Astrocyte (in vitro differentiated cells and primary cell): ENCODE results near the gene ATP9A.

ENCODE experiments used
- CTCF ChIP-seq: IDR thresholded peaks from 2 replicates; pipeline ENCODE4 v1.5.1; 2011; ENCODE audit warnings: low read depth, mild to moderate bottlenecking, inconsistent platforms, low read length, moderate library complexity; ENCODE audit not compliant: insufficient read depth
- EZH2 ChIP-seq: IDR thresholded peaks from 2 replicates; pipeline ENCODE4 v1.6.1; 2012; ENCODE audit warnings: mild to moderate bottlenecking, low read length, inconsistent platforms; ENCODE audit not compliant: insufficient read depth

DNA sequence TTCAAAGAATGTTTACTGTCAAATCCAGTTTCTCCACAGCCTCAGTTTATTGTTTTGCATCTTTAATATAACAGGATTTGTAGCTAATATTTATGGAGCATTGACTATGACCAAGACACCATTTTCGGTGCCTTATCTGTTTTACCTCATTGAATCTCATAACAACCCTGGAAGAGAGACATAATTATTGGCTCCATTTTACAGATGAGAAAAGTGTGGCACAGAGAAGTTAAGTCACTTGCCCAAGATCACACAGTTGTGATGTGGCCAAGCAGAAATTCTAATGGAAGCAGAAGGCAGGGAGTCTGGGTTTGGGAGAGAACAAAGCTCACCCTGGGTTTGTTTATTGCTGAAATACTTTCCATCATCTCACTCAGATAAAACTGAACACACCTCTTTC lies 208.1 kb downstream of the ATP9A start:
- TF ChIP-seq CTCF (no peak), EZH2 (no peak)
